Measurements from ENCODE around the gene MAGI1.

- no peak for TF ChIP-seq POLR2A (IDR thresholded peaks at IDR 0.05)
- no peak for TF ChIP-seq POLR2AphosphoS5 (IDR thresholded peaks at IDR 0.05)
- no peak for TF ChIP-seq CTCF (IDR thresholded peaks at IDR 0.05)
These were observed 677.3 kb downstream of the MAGI1 start for GRCh38 chr3:65361448-65361847.
